ENCODE results near the gene GPR3. TPM values are rescaled to one million over a fixed set of nuclear protein-coding genes. Genes with fewer than 3 reads are reported as not detected.
A peak's percentile ranks its signal among the peaks of the same experiment; 100 is the strongest.

Gene GPR3
- total RNA-seq, 1 experiment from 2014 or later, result 0.98 TPM

- no peak overlapping the region for H3K27ac ChIP-seq
- no peaks in the 10 kb centered on the region for H3K4me1 ChIP-seq (replicated peaks; ENCODE audit: insufficient read depth)
- H3K9me3 ChIP-seq (ENCODE audit: insufficient read depth, low read depth), result no peaks in the 10 kb centered on the region
- H3K9me2 ChIP-seq (ENCODE audit: insufficient read depth), result no peaks in the 10 kb centered on the region
- ChIA-PET POLR2A (ENCODE audit: unreplicated experiment) (no interaction called here), CTCF (interaction anchor here (0.5 to 0.9 kb wide), 4 partner anchors 40 to 1315 kb away, joined by 3 to 16 read pairs (median 3); no protein-coding TSS in a partner anchor)
- H3K4me3 ChIP-seq, result peak overlapping the region; percentile 66; the same call in 1 of the 2 replicates
- TF ChIP-seq CTCF (conservative IDR thresholded peaks at IDR 0.05) (no peak), EZH2 (IDR thresholded peaks at IDR 0.05; ENCODE audit: low read depth) (no peak)
- no TSS peak for BruUV-seq (replicated peaks)
- H2AFZ ChIP-seq, result no peak overlapping the region
- no peaks in the 10 kb centered on the region for H3K36me3 ChIP-seq (ENCODE audit: low read depth)
- intact Hi-C loops (cut with micrococcal nuclease; ENCODE audit: unreplicated experiment), result no loop called here
- no peak for DNase-seq
- no peaks in the 10 kb centered on the region for H3F3A ChIP-seq (ENCODE audit: insufficient read depth, low read depth)
- no peaks in the 10 kb centered on the region for H4K20me1 ChIP-seq (ENCODE audit: insufficient read depth)
- no peaks in the 10 kb centered on the region for H3K79me2 ChIP-seq (ENCODE audit: low read depth)
- peak overlapping the region; percentile 85 for H3K4me2 ChIP-seq
- H3K27me3 ChIP-seq (ENCODE audit: insufficient read depth, low read depth), result no peaks in the 10 kb centered on the region
Observed at GRCh38 chr1:27391511-27392095, 819 bp upstream of the GPR3 start.

GRCh38 chr1:27392778-27393635 is 585 bp downstream of the GPR3 start:
- intact Hi-C loops (cut with micrococcal nuclease; ENCODE audit: unreplicated experiment), result no loop called here
- Histone ChIP-seq H3K9me3 (ENCODE audit: insufficient read depth, low read depth) (no peaks in the 10 kb centered on the region), H3K36me3 (ENCODE audit: low read depth) (no peaks in the 10 kb centered on the region), H3K9me2 (ENCODE audit: insufficient read depth) (no peaks in the 10 kb centered on the region), H3K27ac (no peak overlapping the region), H4K20me1 (ENCODE audit: insufficient read depth) (no peaks in the 10 kb centered on the region), H3K79me2 (ENCODE audit: low read depth) (no peaks in the 10 kb centered on the region), H3K4me3 (peak overlapping the region; percentile 66), H2AFZ (peak overlapping the region; percentile 86), H3K27me3 (ENCODE audit: insufficient read depth, low read depth) (no peaks in the 10 kb centered on the region), H3F3A (ENCODE audit: insufficient read depth, low read depth) (no peaks in the 10 kb centered on the region), H3K4me1 (replicated peaks; ENCODE audit: insufficient read depth) (no peaks in the 10 kb centered on the region), H3K4me2 (peak overlapping the region; percentile 85)
- POLR2A ChIA-PET (ENCODE audit: unreplicated experiment), result no interaction called here
- CTCF ChIA-PET, result interaction anchor here (0.6 kb wide), 1 partner anchor 700 kb away, joined by 3 read pairs; no protein-coding TSS in a partner anchor
- TF ChIP-seq EZH2 (IDR thresholded peaks at IDR 0.05; ENCODE audit: low read depth), result no peak
- no peak for TF ChIP-seq CTCF (conservative IDR thresholded peaks at IDR 0.05)
- DNase-seq, result no peak
- no TSS peak for BruUV-seq (replicated peaks)

- TF ChIP-seq CTCF (conservative IDR thresholded peaks at IDR 0.05), result no peak
- TF ChIP-seq EZH2 (IDR thresholded peaks at IDR 0.05; ENCODE audit: low read depth), result no peak
- H3K9me2 ChIP-seq (ENCODE audit: insufficient read depth), result no peaks in the 10 kb centered on the region
- no peaks in the 10 kb centered on the region for H3K36me3 ChIP-seq (ENCODE audit: low read depth)
- H3K79me2 ChIP-seq (ENCODE audit: low read depth), result no peaks in the 10 kb centered on the region
- no TSS peak for BruUV-seq (replicated peaks)
- CTCF ChIA-PET, result interaction anchor here (0.6 kb wide), 1 partner anchor 701 kb away, joined by 3 read pairs; no protein-coding TSS in a partner anchor
- H4K20me1 ChIP-seq (ENCODE audit: insufficient read depth), result no peaks in the 10 kb centered on the region
- H3K27me3 ChIP-seq (ENCODE audit: insufficient read depth, low read depth), result no peaks in the 10 kb centered on the region
- intact Hi-C loops (cut with micrococcal nuclease; ENCODE audit: unreplicated experiment), result no loop called here
- no peak for DNase-seq
- no peak overlapping the region for H3K4me3 ChIP-seq
- H3K9me3 ChIP-seq (ENCODE audit: insufficient read depth, low read depth), result no peaks in the 10 kb centered on the region
- H3K27ac ChIP-seq, result no peak overlapping the region
- no peak overlapping the region for H3K4me2 ChIP-seq
- H2AFZ ChIP-seq, result no peak overlapping the region
- POLR2A ChIA-PET (ENCODE audit: unreplicated experiment), result no interaction called here
- H3K4me1 ChIP-seq (replicated peaks; ENCODE audit: insufficient read depth), result no peaks in the 10 kb centered on the region
- no peaks in the 10 kb centered on the region for H3F3A ChIP-seq (ENCODE audit: insufficient read depth, low read depth)
Observed at GRCh38 chr1:27393641-27394281, 1.3 kb downstream of the GPR3 start.
